GM19023 (cell line): ENCODE data around the gene CEND1.

Experiments
- ATAC-seq: cut with Tn5 transposase; IDR thresholded peaks from one replicate; pipeline ENCODE4 v1.9.1; 2021; ENCODE audit warnings: mild to moderate bottlenecking, moderate library complexity; ENCODE audit not compliant: unreplicated experiment

Gene CEND1

DNA sequence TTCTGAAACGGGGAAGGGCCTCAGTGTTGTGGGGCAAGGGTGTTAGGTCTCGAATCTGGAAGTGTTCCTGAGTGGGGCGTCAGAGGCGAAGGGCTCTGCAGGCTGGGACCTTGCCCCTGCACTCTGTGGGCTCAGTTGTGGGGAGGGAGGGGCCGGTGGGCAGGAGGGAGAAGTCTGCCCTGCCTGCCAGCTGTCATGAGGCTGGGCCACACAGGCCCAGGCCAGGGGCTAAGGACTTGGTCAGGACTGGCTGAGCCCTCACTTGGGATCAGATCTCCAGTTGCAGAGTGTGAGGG lies 38.0 kb upstream of the CEND1 start, which contains the start of gene CRACR2B:
TSS of gene CRACR2B (plus strand) at position 23 of the 296 bp plus-strand sequence. CDS start 689 bp downstream, outside the sequence.
- no peak for ATAC-seq

DNA sequence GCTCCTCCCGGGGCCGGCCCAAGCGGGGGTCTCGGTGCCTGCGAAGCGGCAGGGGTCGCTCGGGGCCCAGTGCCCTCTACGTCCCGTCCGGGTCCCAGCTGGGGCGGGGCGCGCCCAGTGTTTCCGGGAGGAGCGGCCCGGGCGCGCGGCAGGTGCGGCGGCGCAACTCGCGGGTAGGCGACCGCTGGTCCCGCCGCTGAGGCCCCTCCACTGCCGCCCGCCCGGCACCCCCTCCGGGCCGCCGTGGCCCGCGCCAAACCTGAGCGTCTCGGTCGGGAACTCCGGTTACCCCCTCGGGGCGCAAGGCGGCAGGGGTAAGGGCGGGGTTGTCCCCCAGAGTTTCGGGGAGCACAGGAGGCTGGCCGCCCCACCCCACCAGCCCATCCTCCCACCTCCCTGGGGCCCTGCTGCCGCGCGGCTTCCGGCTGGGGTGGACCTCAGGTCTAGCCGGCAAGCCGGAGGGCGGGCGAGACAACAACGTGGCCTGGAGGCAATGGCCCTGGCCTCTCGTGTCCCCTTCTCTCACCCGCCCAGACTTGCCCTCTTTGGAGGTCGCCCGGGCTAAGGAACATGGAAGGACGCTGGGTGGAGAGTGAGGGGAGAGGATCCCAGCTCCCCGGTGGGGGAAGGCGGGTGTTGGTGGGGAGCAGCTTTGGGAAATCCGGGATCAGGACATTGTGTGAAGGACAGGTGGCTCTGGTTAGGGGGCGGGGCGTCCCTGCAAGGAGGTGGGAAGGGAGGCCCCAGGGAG lies 37.4 kb upstream of the CEND1 start:
- ATAC-seq = no peak

DNA sequence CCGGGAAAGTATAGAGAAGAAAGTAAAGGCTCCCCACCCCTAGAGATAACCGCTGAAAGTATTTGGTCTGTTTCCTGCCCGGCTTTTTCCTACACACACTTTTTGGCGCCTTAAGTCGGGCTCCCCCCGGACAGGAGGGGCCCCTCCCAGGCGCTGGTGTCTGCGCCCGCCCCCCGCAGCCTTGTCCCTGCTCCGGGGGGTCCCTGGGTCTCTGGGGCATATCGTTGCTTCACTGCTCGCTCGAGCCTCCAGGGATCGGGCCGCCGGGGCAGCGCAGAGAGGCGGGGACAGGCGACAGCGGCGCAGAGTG lies 36.9 kb upstream of the CEND1 start:
- no peak for ATAC-seq

DNA sequence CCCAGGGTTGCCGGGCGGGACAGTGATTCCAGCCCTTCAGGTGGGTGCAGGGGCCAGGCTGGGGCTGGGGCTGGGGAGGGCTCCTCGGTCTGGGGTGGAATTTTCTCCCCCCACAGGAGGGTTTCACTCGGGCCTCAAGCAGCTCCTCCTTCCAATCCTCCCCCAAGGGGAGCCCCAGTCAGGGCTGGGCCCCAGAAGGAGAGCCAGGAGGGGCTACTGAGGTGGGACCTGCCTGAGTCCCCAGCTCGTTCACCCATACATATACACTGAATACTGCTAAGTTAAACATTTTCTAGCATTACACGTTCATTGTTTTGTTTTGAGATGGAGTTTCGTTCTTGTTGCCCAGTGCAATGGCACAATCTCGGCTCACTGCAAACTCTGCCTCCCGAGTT lies 36.3 kb upstream of the CEND1 start:
- no peak for ATAC-seq

DNA sequence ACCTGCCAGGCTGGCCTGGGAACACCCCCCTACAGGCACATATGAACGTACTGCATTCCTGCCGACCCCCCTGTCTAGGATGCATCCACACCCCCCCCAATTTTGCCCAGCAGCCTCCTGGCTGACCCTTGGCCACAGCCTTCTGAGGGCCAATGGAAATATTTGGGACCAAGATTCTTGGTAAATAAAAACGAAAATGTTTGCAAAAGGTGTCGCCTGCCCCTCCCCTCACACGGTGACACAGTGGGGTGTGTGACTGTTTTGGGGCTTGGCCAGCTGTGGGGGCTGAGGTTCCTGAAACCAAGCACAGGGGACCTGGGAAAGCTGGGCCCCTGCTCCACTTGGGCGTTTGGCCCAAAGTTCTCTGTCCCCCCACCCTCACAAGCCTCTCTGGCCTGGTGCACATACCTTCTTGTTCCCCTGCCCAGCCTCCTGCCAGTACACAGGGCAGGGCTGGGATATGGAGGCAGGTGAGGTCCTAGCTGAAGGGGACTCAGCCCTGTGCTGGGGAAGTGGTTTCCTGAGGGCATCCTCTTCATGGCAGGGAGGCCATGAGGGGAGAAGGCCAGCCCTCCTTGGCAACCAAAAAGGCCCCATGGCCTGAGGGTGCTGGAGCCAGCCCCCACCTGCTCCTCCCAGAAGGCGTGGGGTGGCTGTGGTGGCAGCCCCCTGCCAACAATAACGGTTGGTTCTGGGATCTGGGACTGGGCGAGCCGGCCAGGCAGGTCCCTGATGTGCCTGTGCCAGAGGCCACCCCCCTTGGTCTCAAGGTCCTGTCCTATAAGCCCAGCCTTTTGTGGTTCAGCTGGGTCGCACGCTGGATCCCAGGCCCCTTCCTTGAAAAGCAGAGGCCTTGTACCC lies 35.7 kb upstream of the CEND1 start:
- ATAC-seq = no peak

DNA sequence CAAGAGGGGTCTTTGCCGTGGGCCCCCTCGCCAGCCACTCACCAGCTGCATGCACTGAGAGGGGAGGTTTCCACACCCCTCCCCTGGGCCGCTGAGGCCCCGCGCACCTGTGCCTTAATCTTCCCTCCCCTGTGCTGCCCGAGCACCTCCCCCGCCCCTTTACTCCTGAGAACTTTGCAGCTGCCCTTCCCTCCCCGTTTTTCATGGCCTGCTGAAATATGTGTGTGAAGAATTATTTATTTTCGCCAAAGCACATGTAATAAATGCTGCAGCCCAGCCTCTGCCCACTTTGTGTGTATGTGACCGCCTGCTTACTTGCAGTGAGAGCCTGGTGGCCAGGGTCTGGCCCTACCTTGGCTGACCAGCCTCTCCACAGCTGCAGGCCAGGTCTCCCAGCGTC lies 35.1 kb upstream of the CEND1 start:
- no peak for ATAC-seq

DNA sequence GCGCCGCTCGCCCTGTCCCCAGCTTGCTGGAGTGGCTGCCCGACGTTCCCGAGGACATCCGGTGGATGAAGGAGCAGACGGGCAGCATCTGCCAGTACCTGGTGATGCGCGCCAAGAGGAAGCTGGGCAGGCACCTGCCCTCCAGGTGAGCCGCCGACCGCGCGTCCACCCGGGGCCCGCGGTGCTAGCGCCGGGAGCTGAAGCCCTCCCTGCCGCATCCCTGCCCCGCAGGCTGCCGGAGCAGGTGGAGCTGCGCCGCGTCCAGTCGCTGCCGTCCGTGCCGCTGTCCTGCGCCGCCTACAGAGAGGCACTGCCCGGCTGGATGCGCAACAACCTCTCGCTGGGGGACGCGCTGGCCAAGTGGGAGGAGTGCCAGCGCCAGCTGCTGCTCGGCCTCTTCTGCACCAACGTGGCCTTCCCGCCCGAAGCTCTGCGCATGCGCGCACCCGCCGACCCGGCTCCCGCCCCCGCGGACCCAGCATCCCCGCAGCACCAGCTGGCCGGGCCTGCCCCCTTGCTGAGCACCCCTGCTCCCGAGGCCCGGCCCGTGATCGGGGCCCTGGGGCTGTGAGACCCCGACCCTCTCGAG lies 34.5 kb upstream of the CEND1 start:
- ATAC-seq = no peak

DNA sequence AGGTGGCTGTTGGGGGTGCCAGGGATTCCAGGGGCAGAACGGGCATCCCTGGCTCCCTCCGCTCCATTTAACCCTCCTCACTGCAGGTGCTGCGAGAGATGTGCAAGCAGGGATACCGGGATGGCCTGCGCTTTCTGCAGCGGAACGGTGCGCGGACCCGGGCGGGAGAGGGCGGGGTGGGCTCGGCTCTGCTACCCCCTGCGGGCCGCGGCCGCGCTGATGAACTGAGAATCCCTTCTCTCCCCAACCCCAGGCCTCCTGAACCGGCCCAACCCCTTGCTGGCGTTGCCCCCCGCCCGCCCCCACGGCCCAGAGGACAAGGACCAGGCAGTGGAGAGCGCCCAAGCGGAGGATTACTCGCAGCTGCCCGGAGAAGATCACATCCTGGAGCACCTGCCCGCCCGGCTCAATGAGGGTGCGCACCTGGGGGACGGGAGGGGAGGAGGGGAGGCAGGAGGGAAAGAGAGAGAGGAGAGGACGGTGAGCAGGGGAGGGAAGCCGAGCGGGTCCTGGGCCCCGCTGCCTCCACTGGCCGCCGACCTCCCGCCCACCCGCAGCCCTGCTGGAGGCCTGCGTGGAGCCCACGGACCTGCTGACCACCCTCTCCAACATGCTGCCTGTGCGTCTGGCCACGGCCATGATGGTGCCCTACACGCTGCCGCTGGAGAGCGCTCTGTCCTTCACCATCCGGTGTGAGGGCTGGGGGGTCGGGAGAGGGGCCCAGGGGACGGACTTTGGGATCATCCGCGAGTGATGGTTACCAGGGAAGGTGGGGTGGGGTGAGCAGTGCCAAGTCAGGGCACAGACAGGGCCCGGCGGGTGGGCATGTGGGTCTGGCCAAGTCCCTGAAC lies 33.8 kb upstream of the CEND1 start:
- no peak for ATAC-seq

DNA sequence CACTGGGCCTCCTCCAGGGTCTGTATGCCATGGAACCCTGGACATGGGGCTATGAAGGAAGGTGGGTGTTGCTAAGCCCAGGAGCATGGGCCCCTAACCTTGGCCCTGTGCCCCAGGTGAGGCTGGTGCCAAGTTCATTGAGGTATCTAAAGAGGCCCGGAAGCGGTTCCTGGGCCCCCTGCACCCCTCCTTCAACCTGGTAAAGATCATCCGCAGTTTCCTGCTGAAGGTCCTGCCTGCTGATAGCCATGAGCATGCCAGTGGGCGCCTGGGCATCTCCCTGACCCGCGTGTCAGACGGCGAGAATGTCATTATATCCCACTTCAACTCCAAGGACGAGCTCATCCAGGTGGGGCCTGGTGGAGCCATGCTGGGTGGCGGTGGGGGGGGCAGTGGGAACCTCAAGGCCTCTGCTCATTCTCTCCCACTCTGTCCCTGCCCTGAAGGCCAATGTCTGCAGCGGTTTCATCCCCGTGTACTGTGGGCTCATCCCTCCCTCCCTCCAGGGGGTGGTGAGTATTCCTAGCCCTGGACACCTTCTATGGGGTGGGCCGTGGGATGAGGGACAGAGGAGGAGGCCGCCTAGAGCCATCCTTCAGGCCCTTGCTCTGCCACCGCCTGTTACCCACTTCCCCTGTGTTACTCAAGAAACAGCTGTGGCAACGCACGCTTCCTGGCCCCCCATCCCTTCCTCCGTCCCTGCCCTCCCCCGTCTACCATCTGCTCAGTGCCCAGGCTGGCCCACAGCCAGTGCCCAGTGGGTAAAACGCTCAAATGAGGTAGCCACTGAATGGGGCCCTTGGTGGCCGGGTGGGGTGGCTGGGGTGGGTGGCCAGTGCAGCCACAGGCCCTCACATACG lies 31.9 kb upstream of the CEND1 start:
- ATAC-seq = no peak

DNA sequence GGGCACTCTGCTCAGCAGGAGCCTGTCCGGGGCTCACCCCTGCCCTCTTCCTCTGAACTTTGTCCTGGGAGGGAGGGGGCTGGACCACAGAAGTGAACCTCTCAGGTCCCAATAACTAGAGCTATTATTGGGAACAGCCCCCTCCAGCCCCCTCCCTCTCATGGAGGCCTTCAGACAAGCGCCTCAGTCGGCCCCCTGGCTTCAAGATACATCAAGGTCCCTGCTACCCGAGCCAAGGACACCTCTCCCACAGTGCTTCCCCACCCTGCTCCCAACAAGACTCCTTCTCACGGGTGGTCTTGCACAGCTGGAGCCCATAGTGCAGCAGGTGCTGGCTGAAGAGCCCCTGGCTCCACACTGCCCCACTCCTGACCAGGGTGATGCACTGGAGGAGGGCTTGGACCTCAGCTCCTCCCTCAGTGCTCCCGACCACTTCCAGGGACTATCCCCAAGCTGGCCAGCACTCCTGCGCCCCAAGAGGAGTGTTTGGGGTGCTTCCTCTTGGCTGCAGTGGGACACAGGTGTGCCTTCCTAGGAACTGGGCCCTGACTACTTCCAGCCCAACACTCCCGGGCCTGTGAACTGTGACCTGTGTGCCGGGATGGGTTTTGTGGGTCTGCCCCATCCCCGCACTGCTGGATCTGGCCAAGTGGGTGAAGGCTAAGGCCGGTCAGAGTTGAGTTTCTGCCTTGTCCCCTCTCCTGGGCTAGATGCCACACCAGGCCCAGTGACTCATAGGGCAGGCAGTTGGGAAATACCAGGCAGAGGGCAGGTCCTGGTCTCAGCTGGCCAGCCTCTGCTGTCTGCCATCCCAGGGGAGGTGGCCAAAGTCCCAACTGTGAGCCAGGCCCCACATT lies 31.0 kb upstream of the CEND1 start:
- ATAC-seq = no peak

DNA sequence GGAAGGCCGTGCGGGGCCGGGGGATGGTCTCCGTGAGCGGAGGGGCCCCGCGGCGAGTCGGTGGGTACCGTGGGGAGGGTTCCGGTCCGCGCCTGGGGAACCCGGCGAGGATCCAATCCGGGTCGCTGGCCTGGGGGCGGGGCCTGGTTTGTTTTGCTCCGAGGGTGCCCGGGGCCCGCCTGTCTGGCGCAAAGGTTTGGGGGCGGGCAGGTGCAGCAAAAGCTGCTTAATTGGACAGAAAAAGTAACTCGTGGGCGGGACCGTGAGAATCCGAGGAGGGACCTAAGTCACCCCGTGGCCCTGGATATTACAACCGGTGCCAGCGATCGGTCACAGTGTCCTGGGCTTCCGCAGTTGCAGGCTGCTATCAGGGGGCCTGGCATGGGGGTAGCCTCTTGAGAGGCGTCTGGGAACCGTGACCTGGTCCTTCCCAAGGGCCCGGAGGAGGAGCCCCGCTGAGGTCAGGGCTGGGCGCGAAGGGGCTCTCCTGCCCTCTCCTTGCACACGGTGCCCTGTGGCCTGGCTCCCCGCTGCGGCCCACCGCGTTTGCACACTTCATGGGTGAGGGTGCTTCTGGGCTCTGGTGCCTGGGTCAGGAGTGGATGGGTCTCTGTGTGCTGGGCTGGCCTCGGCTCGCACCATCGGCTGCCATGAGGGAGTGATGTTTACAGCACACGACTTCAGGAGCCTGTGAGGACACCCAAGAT lies 30.2 kb upstream of the CEND1 start:
- ATAC-seq = peak; percentile 56

DNA sequence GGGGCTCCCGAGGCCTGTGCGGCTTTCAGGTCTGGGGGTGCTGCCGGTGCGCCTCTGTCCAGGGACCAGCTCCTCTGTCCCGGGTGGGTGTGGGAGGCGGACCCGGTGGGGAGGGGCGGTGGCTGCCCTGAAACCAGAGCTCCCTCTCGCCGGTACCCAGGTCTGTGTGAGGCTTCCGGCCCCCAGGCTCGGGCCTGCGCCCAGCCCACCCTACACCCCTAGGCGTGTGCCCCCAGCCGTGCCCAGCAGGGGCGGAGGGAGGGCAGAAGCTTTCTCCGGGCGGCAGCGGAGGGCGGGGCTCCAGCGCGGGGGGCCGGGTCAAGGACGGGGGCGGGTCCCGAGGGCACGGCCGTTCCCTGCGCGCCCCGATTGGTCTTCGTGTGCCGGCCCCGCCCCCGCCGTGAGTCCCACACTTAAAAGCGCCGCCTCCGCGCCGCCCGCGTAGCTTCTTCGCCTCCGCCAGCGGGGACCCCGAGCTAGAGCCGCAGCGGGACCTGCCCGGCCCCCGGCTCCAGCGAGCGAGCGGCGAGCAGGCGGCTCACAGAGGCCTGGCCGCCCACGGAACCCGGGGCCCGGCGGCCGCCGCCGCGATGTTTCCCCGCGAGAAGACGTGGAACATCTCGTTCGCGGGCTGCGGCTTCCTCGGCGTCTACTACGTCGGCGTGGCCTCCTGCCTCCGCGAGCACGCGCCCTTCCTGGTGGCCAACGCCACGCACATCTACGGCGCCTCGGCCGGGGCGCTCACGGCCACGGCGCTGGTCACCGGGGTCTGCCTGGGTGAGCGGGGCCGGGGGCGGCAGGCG lies 29.4 kb upstream of the CEND1 start:
- peak; percentile 80 for ATAC-seq

DNA sequence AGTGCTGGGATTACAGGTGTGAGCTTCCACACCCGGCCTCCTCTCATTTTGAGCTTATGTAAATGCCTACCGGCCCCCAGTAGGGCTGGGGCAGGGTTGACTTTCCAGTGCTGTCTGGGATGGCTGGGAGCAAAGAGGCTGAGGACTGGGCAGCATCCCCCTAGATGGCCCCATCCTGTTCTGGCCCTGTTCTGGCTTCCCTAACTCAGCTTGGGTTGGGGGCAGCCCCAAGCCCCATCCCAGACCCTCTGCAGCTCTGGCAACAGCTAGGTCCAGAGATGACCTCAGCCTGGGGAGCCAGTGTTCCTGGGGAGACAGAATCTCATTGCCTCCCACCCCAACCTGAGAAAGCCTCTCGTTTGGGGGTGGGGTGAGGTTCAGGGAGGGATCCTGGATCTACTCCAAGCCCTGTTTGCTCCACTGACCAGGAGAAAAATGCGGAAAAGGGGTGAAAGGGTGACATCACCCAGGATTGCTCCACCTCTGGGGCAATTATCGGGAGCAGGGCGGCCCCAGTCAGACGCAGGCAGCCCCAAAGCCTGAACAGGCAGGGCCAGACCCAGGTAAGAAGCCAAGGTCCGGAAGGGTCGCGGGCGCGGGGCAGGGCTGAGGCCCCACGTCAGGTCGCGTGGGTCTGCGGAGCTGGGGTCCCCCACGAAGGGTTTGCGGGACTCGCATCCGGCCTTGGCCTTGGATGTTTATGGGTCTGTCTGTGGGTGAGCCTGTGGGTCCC lies 28.7 kb upstream of the CEND1 start, which contains the start of gene PNPLA2:
TSS of gene PNPLA2 (plus strand) at position 519 of the 733 bp plus-strand sequence. CDS start 805 bp downstream, outside the sequence.
- no peak for ATAC-seq

DNA sequence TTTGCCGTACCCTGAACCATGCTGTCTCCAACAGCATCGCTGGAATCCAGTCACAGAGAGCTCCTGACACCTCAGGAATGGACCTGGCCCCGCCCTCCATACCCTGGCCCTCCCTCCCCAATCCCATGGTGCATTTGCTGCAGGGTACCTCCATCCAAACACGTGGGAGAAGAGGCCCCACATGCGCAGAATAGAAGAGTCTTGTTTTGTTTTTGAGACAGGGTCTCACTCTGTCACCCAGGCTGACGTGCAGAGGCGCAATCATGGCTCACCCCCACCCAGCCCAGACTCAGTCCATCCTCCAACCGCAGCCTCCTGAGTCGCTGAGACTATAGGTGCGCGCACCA lies 26.5 kb upstream of the CEND1 start:
- no peak for ATAC-seq

DNA sequence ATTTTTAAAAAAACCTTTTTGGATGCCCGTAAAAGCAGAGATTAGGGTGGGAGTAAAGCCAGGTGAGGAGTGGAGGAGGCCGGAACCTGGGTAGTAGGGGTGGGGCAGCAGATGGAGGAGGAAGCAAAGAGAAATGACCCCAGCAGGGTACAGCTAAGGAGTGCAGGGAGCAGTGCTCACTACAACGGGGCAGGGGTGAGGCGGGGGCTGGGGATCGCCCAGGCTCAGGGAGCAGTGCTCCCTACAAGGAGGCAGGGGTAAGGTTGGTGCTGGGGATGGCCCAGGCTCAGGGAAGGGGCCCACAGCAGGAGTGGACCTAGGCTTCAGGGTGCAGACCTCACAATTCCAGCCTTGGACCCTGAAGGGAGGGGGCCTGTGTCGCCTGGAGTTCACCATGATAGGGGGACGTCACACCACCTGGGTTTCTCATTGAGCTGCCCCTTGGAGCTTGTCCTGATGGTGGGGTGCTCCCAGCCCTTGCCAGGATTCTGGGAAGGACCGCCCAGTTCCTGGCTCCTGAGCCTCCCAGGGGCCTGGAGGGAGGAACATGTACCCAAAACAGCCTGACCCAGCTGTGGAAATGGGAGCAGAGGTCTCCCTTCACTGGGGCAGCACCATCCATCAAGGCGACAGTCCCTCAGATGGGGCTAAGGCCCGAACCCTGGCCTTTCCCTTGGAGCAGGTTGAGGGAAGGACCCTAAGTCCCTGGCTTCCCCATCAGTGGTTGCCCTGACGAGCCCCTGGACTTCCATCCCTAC lies 26.0 kb upstream of the CEND1 start:
- no peak for ATAC-seq

DNA sequence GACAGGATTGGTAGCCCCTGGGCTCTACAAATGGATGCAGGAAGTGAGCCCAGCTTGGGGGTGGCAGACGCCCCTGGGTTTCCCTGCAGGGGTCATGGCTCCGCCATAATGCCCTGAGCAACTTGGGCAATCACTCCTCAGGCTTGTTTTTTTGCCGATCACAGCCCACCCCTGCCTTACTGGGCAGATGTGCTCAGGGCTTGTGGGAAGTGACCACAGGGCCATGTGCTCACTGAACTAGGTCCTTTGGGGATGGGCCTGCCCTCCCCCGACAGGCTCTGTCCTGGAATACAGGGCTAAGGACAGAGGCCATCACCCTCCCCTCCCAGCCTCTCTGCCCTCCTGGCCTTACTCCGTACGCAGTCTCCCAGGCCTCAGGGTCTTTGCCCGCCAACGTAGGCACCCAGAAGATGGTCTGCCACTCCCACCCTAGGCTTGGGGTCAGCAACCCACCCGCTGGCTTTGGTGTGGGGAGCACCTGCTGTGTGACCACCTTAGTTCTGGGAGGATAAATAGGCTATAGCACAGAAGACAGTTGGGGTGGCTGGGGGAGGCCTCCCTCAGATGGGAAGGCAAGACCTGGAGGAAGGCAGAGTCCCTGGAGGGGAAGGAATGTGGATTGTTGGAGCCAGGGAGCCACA lies 23.7 kb upstream of the CEND1 start:
- ATAC-seq = no peak
